ENCODE data around the gene RREB1. TPM values are rescaled to one million over a fixed set of nuclear protein-coding genes. Genes with fewer than 3 reads are reported as not detected.

RREB1 gene, protein sequence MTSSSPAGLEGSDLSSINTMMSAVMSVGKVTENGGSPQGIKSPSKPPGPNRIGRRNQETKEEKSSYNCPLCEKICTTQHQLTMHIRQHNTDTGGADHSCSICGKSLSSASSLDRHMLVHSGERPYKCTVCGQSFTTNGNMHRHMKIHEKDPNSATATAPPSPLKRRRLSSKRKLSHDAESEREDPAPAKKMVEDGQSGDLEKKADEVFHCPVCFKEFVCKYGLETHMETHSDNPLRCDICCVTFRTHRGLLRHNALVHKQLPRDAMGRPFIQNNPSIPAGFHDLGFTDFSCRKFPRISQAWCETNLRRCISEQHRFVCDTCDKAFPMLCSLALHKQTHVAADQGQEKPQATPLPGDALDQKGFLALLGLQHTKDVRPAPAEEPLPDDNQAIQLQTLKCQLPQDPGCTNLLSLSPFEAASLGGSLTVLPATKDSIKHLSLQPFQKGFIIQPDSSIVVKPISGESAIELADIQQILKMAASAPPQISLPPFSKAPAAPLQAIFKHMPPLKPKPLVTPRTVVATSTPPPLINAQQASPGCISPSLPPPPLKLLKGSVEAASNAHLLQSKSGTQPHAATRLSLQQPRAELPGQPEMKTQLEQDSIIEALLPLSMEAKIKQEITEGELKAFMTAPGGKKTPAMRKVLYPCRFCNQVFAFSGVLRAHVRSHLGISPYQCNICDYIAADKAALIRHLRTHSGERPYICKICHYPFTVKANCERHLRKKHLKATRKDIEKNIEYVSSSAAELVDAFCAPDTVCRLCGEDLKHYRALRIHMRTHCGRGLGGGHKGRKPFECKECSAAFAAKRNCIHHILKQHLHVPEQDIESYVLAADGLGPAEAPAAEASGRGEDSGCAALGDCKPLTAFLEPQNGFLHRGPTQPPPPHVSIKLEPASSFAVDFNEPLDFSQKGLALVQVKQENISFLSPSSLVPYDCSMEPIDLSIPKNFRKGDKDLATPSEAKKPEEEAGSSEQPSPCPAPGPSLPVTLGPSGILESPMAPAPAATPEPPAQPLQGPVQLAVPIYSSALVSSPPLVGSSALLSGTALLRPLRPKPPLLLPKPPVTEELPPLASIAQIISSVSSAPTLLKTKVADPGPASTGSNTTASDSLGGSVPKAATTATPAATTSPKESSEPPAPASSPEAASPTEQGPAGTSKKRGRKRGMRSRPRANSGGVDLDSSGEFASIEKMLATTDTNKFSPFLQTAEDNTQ (N-terminal part only)
- total RNA-seq, result 10 to 100 TPM; 10.8 to 12.2 TPM

DNA sequence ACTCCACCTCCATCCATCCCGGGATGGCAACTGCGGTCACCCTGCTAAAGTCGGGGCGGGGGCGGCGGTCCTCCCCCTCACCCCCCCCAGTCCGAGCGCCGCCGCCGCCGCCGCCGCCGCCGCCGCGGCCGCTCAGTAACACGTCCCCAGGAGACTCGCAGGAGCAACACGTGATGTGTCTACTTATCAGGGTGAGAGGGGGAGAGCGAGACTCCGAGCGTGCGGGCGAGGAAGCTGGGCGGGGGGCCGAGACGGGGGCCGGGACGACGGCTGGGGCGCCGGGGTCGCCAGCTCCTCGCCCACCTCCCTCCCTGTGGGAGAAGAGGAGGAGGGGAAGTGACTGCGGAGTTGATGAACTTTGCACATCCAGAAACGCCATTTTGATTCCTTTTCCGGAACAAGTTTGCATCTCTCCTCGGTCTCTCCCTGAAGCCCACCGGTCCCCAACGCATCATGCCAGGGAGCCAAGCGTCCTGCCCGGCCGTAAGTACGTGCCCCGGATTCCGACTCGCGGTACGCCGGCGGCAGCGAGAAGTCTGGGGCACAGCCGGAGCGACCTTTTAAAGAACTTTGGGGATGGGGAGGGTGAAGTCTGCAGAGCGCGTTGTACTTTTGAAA lies at the start of gene RREB1:
RREB1 (plus strand) TSS at position 384 of the 618 bp plus-strand sequence. CDS start 73,951 bp downstream, outside the sequence.
- H3K9me3 Mint-ChIP-seq, result no peaks in the 10 kb centered on the region
- peak within 1 kb of the TSS; percentile 93 for H3K27ac Mint-ChIP-seq
- intact Hi-C loops (cut with micrococcal nuclease), result loop anchor here (1.0 to 5.0 kb wide), 10 partner anchors 21 to 357 kb away; partner anchors contain the start of genes CAGE1, RIOK1 and SSR1
- H3K36me3 Mint-ChIP-seq (ENCODE audit: low read depth), result peaks cover 6% of the 10 kb centered on the region
- DNase-seq, result peak; percentile 60
- peak within 1 kb of the TSS; percentile 90 for H3K4me3 Mint-ChIP-seq
- CTCF ChIA-PET, result interaction anchor here (1.7 kb wide), 1 partner anchor 37 kb away, joined by 3 read pairs; no protein-coding TSS in a partner anchor
- H3K27me3 Mint-ChIP-seq (ENCODE audit: low read depth), result no peaks in the 10 kb centered on the region
- H3K4me1 Mint-ChIP-seq (ENCODE audit: low read depth), result peaks cover 35% of the 10 kb centered on the region

DNA sequence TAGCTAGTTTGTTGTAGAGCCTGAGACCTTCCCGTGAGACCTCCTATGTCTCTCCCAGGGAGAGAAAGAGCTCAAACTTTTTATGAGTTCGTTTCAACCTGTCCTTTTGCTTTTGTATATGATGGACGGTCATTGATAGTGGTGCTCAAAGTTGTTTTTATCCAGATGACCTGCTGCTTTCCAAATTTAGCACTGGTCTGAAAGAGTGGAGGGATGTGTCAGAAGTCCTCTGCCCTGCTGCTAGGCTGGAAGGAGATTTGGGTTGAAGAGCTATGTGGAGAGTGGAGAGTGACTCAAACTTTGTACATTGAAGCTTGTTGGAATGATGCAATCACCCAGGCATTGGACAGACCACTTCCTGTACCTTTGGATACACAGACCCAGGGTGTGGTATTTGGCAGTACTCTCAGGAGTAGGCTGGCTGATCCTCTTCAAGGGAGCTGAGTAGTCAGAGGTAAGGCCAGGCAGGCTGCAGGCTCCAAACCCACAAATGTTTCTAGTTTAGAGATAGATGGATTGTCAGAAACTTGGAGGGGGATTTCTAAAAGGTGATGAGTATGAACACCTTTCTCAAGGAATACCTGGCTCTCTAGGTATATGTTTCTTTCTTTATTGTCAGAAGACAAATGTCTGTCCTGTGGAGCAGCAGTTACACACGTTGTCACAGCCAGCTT lies 49.4 kb upstream of the RREB1 start:
- Mint-ChIP-seq H3K9me3 (no peaks in the 10 kb centered on the region), H3K27me3 (ENCODE audit: low read depth) (no peaks in the 10 kb centered on the region), H3K36me3 (ENCODE audit: low read depth) (no peaks in the 10 kb centered on the region), H3K4me1 (ENCODE audit: low read depth) (peaks cover 8% of the 10 kb centered on the region), H3K4me3 (no peak overlapping the region), H3K27ac (no peak overlapping the region)
- peak; percentile 47 for DNase-seq
- intact Hi-C loops (cut with micrococcal nuclease), result no loop called here
- CTCF ChIA-PET, result interaction anchor here (0.6 to 1.2 kb wide), 3 partner anchors 8 to 180 kb away, joined by 3 read pairs; no protein-coding TSS in a partner anchor

DNA sequence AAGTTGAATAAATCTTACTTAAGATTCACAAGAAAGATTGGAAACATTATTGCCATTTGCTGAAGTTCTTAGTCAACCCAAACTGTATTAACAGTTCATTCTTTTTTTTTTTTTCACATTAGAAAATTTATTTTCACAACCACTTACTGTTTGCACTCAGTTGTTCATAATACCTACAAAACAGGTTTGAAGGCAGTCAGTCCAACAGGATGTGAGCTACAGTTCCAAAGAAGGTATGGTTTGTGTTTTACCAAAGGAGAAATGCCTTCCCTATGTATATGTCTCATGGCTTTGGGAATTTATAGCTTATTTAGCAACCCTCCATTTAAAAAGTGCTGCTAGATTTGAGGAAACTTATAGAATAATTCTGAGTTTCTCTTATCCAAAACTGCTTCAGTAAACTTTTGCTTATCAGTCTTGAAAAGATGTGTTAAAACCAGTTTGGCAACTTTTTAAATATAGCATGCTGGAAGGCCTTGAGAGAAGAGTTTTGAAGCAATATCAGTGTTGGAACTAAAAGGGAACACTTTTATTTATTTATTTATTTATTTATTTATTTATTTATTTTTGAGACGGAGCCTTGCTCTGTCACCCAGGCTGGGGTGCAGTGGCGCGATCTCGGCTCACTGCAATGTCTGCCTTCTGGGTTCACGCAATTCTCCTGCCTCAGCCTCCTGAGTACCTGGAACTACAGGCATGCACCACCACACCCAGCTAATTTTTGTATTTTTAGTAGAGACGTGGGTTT lies 46.8 kb upstream of the RREB1 start:
- CTCF ChIA-PET, result interaction anchor here (0.7 to 1.1 kb wide), 2 partner anchors 79 to 259 kb away, joined by 3 read pairs; no protein-coding TSS in a partner anchor
- intact Hi-C loops (cut with micrococcal nuclease), result no loop called here
- Mint-ChIP-seq H3K9me3 (no peaks in the 10 kb centered on the region), H3K4me3 (no peak overlapping the region), H3K27me3 (ENCODE audit: low read depth) (no peaks in the 10 kb centered on the region), H3K4me1 (ENCODE audit: low read depth) (peaks cover 8% of the 10 kb centered on the region), H3K27ac (no peak overlapping the region), H3K36me3 (ENCODE audit: low read depth) (no peaks in the 10 kb centered on the region)
- DNase-seq, result no peak

DNA sequence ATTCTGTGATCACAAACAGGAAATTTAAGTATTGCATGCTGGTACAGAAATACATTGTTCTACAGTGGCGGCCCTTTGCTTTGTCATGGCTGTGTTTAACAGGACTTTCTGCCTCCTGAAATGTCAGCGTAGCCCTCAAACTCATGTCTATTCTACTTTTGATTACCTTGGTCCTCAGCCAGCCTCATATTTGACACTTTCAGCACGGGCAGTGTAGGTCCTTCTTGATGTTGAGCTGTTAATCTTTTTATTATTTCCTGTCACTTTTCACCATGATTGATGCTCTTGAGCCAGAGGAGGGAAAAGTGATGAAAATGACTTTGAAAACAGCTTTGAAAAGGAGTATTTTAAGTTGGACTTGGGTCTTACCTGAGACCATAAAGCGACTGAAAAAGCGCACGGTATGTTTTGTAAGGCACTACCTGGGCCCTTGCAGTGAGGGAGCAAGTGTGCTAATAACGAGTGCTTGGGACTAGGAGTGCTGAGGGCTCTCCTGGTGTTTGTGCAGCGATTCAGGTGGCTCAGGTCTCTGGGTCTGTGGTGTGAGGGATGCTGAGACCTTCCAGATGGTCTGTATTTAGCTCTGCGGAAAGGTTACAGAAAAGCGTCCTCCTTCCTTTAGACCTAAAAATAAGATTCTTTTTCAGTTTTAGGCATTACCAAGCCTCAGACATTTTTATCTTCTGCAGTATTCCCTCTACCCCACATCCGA lies 45.2 kb upstream of the RREB1 start:
- Mint-ChIP-seq H3K9me3 (no peaks in the 10 kb centered on the region), H3K27me3 (ENCODE audit: low read depth) (no peaks in the 10 kb centered on the region), H3K36me3 (ENCODE audit: low read depth) (no peaks in the 10 kb centered on the region), H3K4me1 (ENCODE audit: low read depth) (peaks cover 5% of the 10 kb centered on the region), H3K27ac (no peak overlapping the region), H3K4me3 (no peak overlapping the region)
- DNase-seq, result no peak
- CTCF ChIA-PET, result interaction anchor here (0.6 kb wide), 1 partner anchor 1848 kb away, joined by 3 read pairs; no protein-coding TSS in a partner anchor
- intact Hi-C loops (cut with micrococcal nuclease), result no loop called here

DNA sequence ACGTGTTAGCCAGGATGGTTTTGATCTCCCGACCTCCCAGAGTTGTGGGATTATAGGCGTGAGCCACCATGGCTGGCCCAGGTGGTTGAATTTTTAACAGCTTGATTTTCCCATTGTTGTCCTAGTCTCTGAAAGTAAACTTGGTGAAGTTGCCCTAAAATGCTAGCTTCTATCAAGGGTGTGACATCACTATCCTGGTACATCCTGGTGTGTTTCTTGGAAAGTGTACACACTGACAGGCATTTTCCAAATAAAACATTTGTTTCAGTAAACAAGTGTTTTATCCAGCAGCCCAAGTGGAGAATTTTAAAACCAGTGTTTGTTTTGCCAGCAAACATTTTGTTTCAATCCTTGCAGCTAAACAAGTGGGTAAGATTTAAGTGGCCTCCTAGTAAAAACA lies 40.5 kb upstream of the RREB1 start:
- no peak overlapping the region for H3K4me3 Mint-ChIP-seq
- intact Hi-C loops (cut with micrococcal nuclease), result no loop called here
- H3K36me3 Mint-ChIP-seq (ENCODE audit: low read depth), result no peaks in the 10 kb centered on the region
- no peak overlapping the region for H3K27ac Mint-ChIP-seq
- CTCF ChIA-PET, result interaction anchor here (0.6 kb wide), 1 partner anchor 114 kb away, joined by 4 read pairs; no protein-coding TSS in a partner anchor
- peaks cover 3% of the 10 kb centered on the region for H3K27me3 Mint-ChIP-seq (ENCODE audit: low read depth)
- H3K4me1 Mint-ChIP-seq (ENCODE audit: low read depth), result no peaks in the 10 kb centered on the region
- DNase-seq, result no peak
- no peaks in the 10 kb centered on the region for H3K9me3 Mint-ChIP-seq

DNA sequence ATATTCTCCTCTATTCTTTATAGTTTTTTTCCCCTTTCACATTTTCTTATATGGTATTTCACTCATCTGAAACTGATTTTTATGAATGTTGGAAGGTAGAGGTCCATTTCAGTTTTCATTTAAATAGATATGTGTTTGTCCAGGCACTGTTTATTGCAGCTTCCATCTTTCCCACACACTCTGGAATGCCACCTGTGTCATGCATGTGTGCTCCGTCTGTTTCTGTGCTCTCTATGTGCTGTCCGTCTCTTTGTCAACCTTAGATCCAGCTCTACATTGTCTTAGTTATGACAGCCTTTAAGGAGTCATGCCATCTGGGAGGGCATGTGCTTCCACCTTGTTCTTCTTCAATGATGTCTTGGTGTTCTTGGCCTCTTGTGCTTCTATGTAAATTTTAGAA lies 36.4 kb upstream of the RREB1 start:
- Mint-ChIP-seq H3K4me3 (no peak overlapping the region), H3K4me1 (ENCODE audit: low read depth) (peaks cover 12% of the 10 kb centered on the region), H3K27me3 (ENCODE audit: low read depth) (peaks cover 7% of the 10 kb centered on the region), H3K27ac (no peak overlapping the region), H3K36me3 (ENCODE audit: low read depth) (no peaks in the 10 kb centered on the region), H3K9me3 (no peaks in the 10 kb centered on the region)
- CTCF ChIA-PET, result no interaction called here
- no peak for DNase-seq
- intact Hi-C loops (cut with micrococcal nuclease), result loop anchor here (5.0 kb wide), 1 partner anchor 66 kb away; no protein-coding TSS in a partner anchor

DNA sequence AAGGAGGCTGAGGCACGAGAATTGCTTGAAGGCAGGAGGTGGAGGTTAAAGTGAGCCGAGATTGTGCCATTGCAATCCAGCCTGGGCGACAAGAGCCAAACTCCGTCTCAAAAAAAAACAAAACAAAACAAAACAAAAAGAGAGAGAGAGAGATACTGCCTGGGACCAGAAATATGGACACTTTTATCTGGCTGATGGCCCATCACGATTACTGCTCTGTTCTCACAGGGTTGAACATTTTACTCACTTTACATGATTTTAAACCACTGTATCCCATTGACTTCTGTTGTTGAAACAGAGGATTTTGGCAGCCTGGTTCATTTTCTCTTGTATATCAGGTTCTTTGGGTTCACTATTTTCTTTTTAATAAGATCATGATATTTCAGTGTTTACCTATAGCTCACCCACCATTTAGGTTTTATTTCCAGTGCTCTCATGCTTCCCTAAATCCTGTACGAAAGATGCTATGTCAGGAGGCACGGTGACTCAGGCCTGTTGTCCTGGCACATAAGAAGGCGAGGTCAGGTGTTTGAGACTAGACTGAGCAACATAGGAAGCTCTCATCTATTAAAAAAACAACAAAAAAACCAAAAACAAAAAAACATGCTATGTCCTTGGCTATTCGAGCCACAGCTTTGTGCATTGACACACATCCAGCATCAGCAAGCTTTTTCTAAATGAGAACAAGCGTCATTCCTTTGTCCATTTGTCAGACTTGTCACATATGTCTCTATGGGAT lies 34.5 kb upstream of the RREB1 start:
- Mint-ChIP-seq H3K36me3 (ENCODE audit: low read depth) (no peaks in the 10 kb centered on the region), H3K27me3 (ENCODE audit: low read depth) (peaks cover 9% of the 10 kb centered on the region), H3K4me1 (ENCODE audit: low read depth) (peaks cover 12% of the 10 kb centered on the region), H3K9me3 (no peaks in the 10 kb centered on the region), H3K27ac (no peak overlapping the region), H3K4me3 (no peak overlapping the region)
- intact Hi-C loops (cut with micrococcal nuclease), result loop anchor here (1.0 to 5.0 kb wide), 4 partner anchors 21 to 155 kb away; partner anchors contain the start of gene RREB1
- CTCF ChIA-PET, result interaction anchor here (0.5 to 1.2 kb wide), 4 partner anchors 13 to 170 kb away, joined by 3 to 8 read pairs (median 5); no protein-coding TSS in a partner anchor
- no peak for DNase-seq

DNA sequence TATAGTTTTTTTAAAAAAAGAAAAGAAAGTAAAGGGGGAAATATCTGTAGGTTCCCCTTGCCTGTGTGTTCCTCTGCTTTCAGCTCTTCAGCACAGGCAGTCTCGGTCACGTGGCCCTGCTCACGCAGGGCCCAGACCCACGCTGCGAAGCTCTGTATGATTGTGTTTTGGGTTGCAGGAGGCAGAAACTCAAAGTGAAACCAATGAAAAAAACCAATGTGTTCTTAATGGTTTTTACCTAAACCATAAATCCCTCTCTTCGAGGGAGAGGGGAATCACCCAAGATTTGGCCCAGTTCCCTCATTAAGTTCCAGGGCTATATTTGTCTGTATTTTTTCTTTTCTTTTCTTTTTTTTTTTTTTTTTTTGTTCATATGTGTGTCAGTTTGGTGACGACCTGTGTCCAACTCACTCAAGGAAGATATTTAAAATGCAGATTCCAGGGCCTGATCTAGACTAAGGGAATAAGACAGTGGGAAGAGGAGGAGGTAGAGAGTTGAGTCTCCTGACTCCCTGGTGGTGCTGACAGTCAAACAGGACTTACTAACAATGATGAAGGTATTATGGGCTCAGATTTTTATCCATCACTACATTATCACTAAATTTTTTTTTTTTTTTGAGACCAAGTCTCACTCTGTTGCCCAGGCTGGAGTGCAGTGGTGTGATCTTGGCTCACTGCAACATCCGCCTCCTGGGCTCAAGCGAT lies 33.8 kb upstream of the RREB1 start:
- CTCF ChIA-PET, result interaction anchor here (0.5 to 1.2 kb wide), 4 partner anchors 12 to 377 kb away, joined by 3 to 8 read pairs (median 4); no protein-coding TSS in a partner anchor
- no peaks in the 10 kb centered on the region for H3K9me3 Mint-ChIP-seq
- peak; percentile 84 for DNase-seq
- peaks cover 9% of the 10 kb centered on the region for H3K27me3 Mint-ChIP-seq (ENCODE audit: low read depth)
- H3K36me3 Mint-ChIP-seq (ENCODE audit: low read depth), result no peaks in the 10 kb centered on the region
- H3K4me3 Mint-ChIP-seq, result no peak overlapping the region
- intact Hi-C loops (cut with micrococcal nuclease), result loop anchor here (1.0 to 5.0 kb wide), 6 partner anchors 12 to 156 kb away; partner anchors contain the start of gene RREB1
- peaks cover 12% of the 10 kb centered on the region for H3K4me1 Mint-ChIP-seq (ENCODE audit: low read depth)
- H3K27ac Mint-ChIP-seq, result peak overlapping the region; percentile 9

DNA sequence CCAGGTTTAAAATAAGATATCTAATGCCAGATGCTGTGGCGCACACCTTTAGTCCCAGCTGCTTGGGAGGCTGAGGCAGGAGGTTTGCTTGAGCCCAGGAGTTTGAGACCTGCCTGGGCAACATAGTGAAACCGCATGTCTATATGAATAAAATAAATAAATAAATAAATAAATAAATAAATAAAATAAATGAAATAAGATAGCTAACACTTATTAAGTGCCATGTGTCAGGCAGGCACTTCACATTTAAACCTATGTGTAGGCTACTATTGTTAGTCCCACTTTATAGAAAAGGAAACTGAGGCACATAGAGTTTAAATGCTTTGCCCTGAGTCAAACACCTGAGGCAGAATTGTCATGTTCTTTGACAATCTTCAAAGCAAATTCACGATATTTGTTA lies 32.9 kb upstream of the RREB1 start:
- Mint-ChIP-seq H3K4me1 (ENCODE audit: low read depth) (peaks cover 12% of the 10 kb centered on the region), H3K27me3 (ENCODE audit: low read depth) (peaks cover 9% of the 10 kb centered on the region), H3K27ac (no peak overlapping the region), H3K36me3 (ENCODE audit: low read depth) (no peaks in the 10 kb centered on the region), H3K9me3 (no peaks in the 10 kb centered on the region), H3K4me3 (no peak overlapping the region)
- no peak for DNase-seq
- CTCF ChIA-PET, result no interaction called here
- intact Hi-C loops (cut with micrococcal nuclease), result loop anchor here (1.0 to 5.0 kb wide), 3 partner anchors 11 to 79 kb away; no protein-coding TSS in a partner anchor

All from activated naive CD4-positive, alpha-beta T cell treated with anti-CD3 and anti-CD28 coated beads for 36 hours (primary cell).